IPS-18a (cell line): Measurements from ENCODE around the gene ROCK2.
"Not testable (repeated sequence)": the region's sequence is repeated elsewhere in the genome, so short reads cannot be mapped to it uniquely, and the experiment has no call there.

ENCODE experiments used
- H3K27ac ChIP-seq: one replicate; pipeline ENCODE4 v1.5.1; 2013; ENCODE audit warnings: low read length
- H3K27me3 ChIP-seq: one replicate; pipeline ENCODE4 v1.6.1; 2013; ENCODE audit warnings: mild to moderate bottlenecking, low read length; ENCODE audit not compliant: control insufficient read depth, insufficient read depth
- H3K36me3 ChIP-seq: one replicate; pipeline ENCODE4 v1.6.1; 2013; ENCODE audit warnings: low read depth, low read length; ENCODE audit not compliant: control insufficient read depth
- H3K4me1 ChIP-seq: one replicate; pipeline ENCODE4 v1.6.1; 2013; ENCODE audit warnings: low read depth, low read length; ENCODE audit not compliant: control insufficient read depth
- H3K4me3 ChIP-seq: one replicate; pipeline ENCODE4 v1.5.1; 2013; ENCODE audit warnings: low read length
- H3K9ac ChIP-seq: one replicate; pipeline ENCODE4 v1.6.1; 2013; ENCODE audit warnings: mild to moderate bottlenecking, low read length, moderate library complexity
- H3K9me3 ChIP-seq: one replicate; pipeline ENCODE4 v1.6.1; 2013; ENCODE audit warnings: low read depth, low read length; ENCODE audit not compliant: control insufficient read depth

ROCK2 gene

DNA sequence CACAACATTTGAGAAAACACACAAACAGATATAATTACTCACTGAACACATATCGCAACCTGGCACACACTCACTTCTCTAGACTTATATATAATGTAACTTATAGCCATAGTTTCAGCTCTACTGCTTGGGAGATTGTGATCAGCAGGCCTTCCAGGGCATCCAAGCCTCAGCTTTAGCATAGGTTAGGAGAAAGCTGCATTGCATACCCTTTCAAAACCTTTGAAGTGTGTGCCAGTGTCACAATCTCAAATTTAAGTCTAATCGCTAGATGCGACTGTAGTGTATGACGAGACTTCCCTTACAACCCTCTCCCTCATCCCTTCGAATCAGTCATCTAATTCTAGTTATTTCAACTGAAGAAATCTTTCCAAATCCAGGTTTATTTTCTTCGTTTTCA is 158.3 kb downstream of the ROCK2 start:
- Histone ChIP-seq H3K4me1 (no peaks in the 10 kb centered on the region), H3K36me3 (peaks cover 26% of the 10 kb centered on the region), H3K27me3 (no peaks in the 10 kb centered on the region), H3K4me3 (no peak overlapping the region), H3K9ac (no peak overlapping the region), H3K9me3 (no peaks in the 10 kb centered on the region), H3K27ac (no peak overlapping the region)

DNA sequence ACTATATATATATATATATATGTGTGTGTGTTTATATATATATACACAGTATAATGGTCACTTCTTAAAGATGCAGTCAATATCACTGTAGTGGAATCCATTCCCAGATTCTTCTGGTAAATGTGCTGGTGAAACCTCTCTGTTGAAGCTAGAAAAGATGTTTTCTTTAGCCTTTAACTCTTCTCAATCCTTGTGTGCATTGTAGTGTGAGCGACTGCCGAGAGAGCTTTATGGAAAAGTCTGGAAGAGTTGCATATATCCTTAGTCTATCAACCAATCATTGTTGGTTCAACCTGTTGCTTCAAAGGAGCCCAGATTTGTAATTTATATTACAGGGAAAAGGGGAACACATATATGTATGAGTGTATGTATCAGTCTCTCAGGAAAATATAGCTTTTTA is 161.5 kb downstream of the ROCK2 start:
- H3K36me3 ChIP-seq = peaks cover 14% of the 10 kb centered on the region
- no peak overlapping the region for H3K4me3 ChIP-seq
- H3K9me3 ChIP-seq = no peaks in the 10 kb centered on the region
- H3K27me3 ChIP-seq = no peaks in the 10 kb centered on the region
- H3K4me1 ChIP-seq = no peaks in the 10 kb centered on the region
- H3K27ac ChIP-seq = no peak overlapping the region
- no peak overlapping the region for H3K9ac ChIP-seq

GRCh38 chr2:11180653-11181052 is 163.8 kb downstream of the ROCK2 start:
- Histone ChIP-seq H3K4me1 (no peaks in the 10 kb centered on the region), H3K9me3 (no peaks in the 10 kb centered on the region), H3K9ac (no peak overlapping the region), H3K27ac (no peak overlapping the region), H3K36me3 (peaks cover 14% of the 10 kb centered on the region), H3K4me3 (no peak overlapping the region), H3K27me3 (no peaks in the 10 kb centered on the region)

GRCh38 chr2:11179899-11180298 is 164.5 kb downstream of the ROCK2 start:
- Histone ChIP-seq H3K9ac (no peak overlapping the region), H3K4me3 (no peak overlapping the region), H3K9me3 (no peaks in the 10 kb centered on the region), H3K4me1 (no peaks in the 10 kb centered on the region), H3K27me3 (no peaks in the 10 kb centered on the region), H3K27ac (no peak overlapping the region), H3K36me3 (peaks cover 14% of the 10 kb centered on the region)

- Histone ChIP-seq H3K9me3 (no peaks in the 10 kb centered on the region), H3K27me3 (no peaks in the 10 kb centered on the region), H3K9ac (no peak overlapping the region), H3K36me3 (peaks cover 14% of the 10 kb centered on the region), H3K27ac (no peak overlapping the region), H3K4me1 (no peaks in the 10 kb centered on the region), H3K4me3 (no peak overlapping the region)
These were observed 165.2 kb downstream of the ROCK2 start for GRCh38 chr2:11179196-11179595.

DNA sequence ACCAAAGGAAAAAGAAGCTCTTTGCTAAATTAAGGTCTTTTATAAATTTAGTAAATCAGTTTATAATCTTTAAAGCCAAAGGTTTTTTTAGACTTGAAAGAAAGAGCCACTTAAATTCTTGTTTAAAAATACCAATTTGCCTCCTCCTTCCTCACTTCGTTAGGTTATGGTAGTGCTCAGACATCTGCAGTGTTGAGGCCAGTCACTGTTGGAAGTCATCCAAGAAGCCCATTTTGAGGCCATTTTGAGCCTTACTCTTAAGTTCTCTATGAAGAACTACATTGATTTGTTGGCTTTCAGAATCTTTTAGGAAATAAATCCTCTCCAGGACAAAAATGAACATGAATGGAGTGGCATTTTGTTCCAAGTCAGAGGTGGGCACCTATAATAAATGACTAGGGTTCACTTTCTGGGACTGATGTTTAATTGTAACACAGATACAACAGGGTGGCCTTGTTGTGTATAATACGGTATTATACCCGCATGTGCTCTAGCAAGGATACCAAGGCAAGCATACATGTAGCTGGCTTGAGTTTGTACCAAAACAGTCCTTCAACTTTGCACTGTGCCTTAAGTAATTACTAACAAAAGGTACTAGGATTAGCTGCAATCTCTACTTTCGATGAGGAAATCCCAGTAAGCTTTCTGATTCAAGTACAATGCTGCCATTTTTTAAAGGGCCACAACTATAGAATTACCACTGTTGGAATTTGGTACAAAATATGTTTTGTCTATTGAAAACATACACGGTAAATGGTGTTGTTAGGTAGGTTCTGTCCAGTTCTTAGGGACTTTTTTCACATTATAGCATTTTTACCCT is 166.4 kb downstream of the ROCK2 start:
- peaks cover 10% of the 10 kb centered on the region for H3K36me3 ChIP-seq
- no peak overlapping the region for H3K4me3 ChIP-seq
- no peak overlapping the region for H3K9ac ChIP-seq
- no peak overlapping the region for H3K27ac ChIP-seq
- H3K9me3 ChIP-seq = no peaks in the 10 kb centered on the region
- no peaks in the 10 kb centered on the region for H3K4me1 ChIP-seq
- no peaks in the 10 kb centered on the region for H3K27me3 ChIP-seq

GRCh38 chr2:11175293-11175795 is 169.1 kb downstream of the ROCK2 start:
- Histone ChIP-seq H3K9me3 (no peaks in the 10 kb centered on the region), H3K27ac (no peak overlapping the region), H3K4me1 (no peaks in the 10 kb centered on the region), H3K36me3 (no peaks in the 10 kb centered on the region), H3K4me3 (no peak overlapping the region), H3K27me3 (no peaks in the 10 kb centered on the region), H3K9ac (no peak overlapping the region)

DNA sequence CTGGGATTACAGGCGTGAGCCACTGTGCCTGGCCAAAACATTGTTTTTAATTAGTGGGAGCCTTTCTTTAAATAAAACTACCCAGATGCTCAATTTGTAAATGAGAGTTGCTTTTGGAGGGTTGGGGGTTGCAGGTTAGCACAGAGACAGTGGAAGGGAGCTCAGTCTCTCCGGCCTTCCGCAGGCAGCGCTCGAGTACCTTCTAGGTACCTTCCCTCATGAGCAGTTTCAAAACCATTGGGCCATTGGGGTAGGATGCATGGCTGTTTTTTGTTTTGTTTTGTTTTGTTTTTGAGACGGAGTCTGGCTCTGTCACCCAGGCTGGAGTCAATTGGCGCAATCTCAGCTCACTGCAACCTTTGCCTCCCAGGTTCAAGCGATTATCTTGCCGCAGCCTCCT is 170.2 kb downstream of the ROCK2 start:
- Histone ChIP-seq H3K27me3 (no peaks in the 10 kb centered on the region), H3K9ac (no peak overlapping the region), H3K27ac (no peak overlapping the region), H3K36me3 (no peaks in the 10 kb centered on the region), H3K9me3 (no peaks in the 10 kb centered on the region), H3K4me1 (no peaks in the 10 kb centered on the region), H3K4me3 (no peak overlapping the region)

DNA sequence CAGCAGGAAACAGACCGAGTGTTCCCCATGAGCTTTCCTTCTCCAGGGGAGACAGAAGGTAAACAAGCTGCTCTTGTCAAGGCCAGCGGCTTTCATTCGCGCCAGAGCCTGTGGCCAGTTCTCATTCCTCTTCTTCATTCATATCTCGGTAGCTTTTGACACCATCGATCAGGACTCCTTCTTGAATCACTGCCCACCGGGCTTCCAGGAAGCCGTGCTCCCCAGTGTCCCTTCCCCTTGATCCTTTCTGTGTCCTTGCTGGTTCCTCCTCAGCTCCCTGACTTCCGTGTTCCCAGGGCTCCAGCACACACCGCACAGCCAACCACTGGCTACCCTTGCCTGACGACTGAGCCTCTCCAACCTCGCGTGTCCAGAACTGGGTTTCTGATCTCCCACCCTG is 175.1 kb downstream of the ROCK2 start:
- Histone ChIP-seq H3K9ac (no peak overlapping the region), H3K4me1 (no peaks in the 10 kb centered on the region), H3K36me3 (no peaks in the 10 kb centered on the region), H3K4me3 (no peak overlapping the region), H3K27me3 (no peaks in the 10 kb centered on the region), H3K27ac (no peak overlapping the region), H3K9me3 (no peaks in the 10 kb centered on the region)

GRCh38 chr2:11168488-11168887 is 175.9 kb downstream of the ROCK2 start:
- Histone ChIP-seq H3K4me1 (no peaks in the 10 kb centered on the region), H3K27ac (no peak overlapping the region), H3K36me3 (no peaks in the 10 kb centered on the region), H3K4me3 (no peak overlapping the region), H3K9me3 (no peaks in the 10 kb centered on the region), H3K27me3 (no peaks in the 10 kb centered on the region), H3K9ac (no peak overlapping the region)

- H3K4me3 ChIP-seq = no peak overlapping the region
- H3K27me3 ChIP-seq = no peaks in the 10 kb centered on the region
- H3K9me3 ChIP-seq = no peaks in the 10 kb centered on the region
- no peak overlapping the region for H3K27ac ChIP-seq
- H3K36me3 ChIP-seq = no peaks in the 10 kb centered on the region
- no peak overlapping the region for H3K9ac ChIP-seq
- no peaks in the 10 kb centered on the region for H3K4me1 ChIP-seq
These were observed 178.0 kb downstream of the ROCK2 start for GRCh38 chr2:11166476-11166875.

DNA sequence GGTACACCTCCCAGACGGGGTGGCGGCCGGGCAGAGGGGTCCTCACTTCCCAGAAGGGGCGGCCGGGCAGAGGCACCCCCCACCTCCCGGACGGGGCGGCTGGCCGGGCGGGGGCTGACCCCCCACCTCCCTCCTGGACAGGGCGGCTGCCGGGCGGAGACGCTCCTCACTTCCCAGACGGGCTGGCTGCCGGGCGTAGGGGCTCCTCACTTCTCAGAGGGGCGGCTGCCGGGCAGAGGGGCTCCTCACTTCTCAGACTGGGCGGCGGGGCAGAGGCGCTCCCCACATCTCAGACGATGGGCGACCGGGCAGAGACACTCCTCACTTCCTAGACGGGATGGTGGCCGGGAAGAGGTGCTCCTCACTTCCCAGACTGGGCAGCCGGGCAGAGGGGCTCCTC is 179.4 kb downstream of the ROCK2 start:
- not testable (repeated sequence) for H3K27ac ChIP-seq, H3K27me3 ChIP-seq, H3K9me3 ChIP-seq, H3K4me1 ChIP-seq, H3K9ac ChIP-seq, H3K4me3 ChIP-seq, H3K36me3 ChIP-seq
